Measurements from ENCODE around the gene DAZ1. TPM values are rescaled to one million over a fixed set of nuclear protein-coding genes. Genes with fewer than 3 reads are reported as not detected.

The DAZ1 gene
- total RNA-seq: not detected in 2 replicates

GRCh38 chrY:23198908-23199307, at the start of gene DAZ1:
DAZ1 (minus strand) TSS chrY:23199008; CDS start chrY:23198800, 208 bp downstream.

GRCh38 chrY:23219233-23219632, 20.4 kb upstream of the DAZ1 start, which contains the start of gene DAZ2:
DAZ2 (plus strand) TSS chrY:23219533; CDS start chrY:23219741, 208 bp downstream.

Other genes with a start within 250 kb of the DAZ1 start
- not detected in 2 replicates for gene BPY2, start 214.7 kb downstream of the DAZ1 start, total RNA-seq
- gene DAZ2, start 20.5 kb upstream of the DAZ1 start, total RNA-seq: not detected in 2 replicates